Uterus (tissue), 4 donors: Measurements from ENCODE around the gene JARID2. TPM values are rescaled to one million over a fixed set of nuclear protein-coding genes. Genes with fewer than 3 reads are reported as not detected.

Source experiments
- DNase-seq, 2 donors: peaks; one replicate each; pipeline ENCODE4 v3.0.0-alpha.2; 2019 to 2020
- H3K27ac ChIP-seq, 2 donors: fragments of 200-600 bp; sonication (generic); 1 replicate in 1 of 2; 2 replicates in 1 of 2; pipeline ENCODE4 v1.5.1; 2016 to 2018
- H3K27me3 ChIP-seq, 2 donors: fragments of 200-600 bp; sonication (generic); one replicate each; pipeline ENCODE4 v1.5.1; 2018 to 2019; ENCODE audit warnings: control low read depth in 1 of 2
- H3K36me3 ChIP-seq, 2 donors: fragments of 200-600 bp; sonication (generic); one replicate each; pipeline ENCODE4 v1.5.1; 2019; ENCODE audit warnings: control low read depth in 1 of 2
- H3K4me1 ChIP-seq, 2 donors: fragments of 200-600 bp; sonication (generic); one replicate each; pipeline ENCODE4 v1.5.1; 2018 to 2019; ENCODE audit warnings: control low read depth in 1 of 2
- H3K4me3 ChIP-seq, 2 donors: fragments of 200-600 bp; sonication (generic); 1 replicate in 1 of 2; 2 replicates in 1 of 2; pipeline ENCODE4 v1.5.1; 2018 to 2019; ENCODE audit warnings: mild to moderate bottlenecking in 1 of 2
- H3K9me3 ChIP-seq, 2 donors: fragments of 200-600 bp; sonication (generic); one replicate each; pipeline ENCODE4 v1.5.1; 2019; ENCODE audit warnings: control low read depth in 1 of 2
- POLR2A ChIP-seq, 2 donors: fragments of 450-650 bp; IDR thresholded peaks; one replicate each; pipeline ENCODE4 v1.6.1; 2016; ENCODE audit warnings: antibody characterized with exemption in 2 of 2, mild to moderate bottlenecking in 1 of 2, moderate library complexity in 1 of 2
- intact Hi-C: fragments of 100-400 bp; cut with DNase I; formaldehyde crosslinking; loops from one replicate; pipeline ENCODE4 v1.15.1; 2023; ENCODE audit warnings: low total_unique reads
- total RNA-seq, 4 donors: library from RNA; depleted of rRNA in 3 of 4; stranded (reverse); fragments of >200 nt in 3 of 4; gene quantifications; one replicate each; pipeline versions ENCODE4 v1.1.0 to v1.2.4, GENCODE V29; 2014 to 2023
- TF ChIP-seq, protein P1 (sequence below), 4 experiments: fragments of 200-600 bp in 2 of 4; fragments of 450-650 bp in 2 of 4; sonication (generic) in 2 of 4; IDR thresholded peaks; one replicate each; pipeline ENCODE4 v1.5.1; 2016 to 2019; ENCODE audit warnings: antibody characterized with exemption in 4 of 4, mild to moderate bottlenecking in 2 of 4, moderate library complexity in 1 of 4
- donor health status: DM: yes; HTN: yes; CAD: no.

JARID2 gene
- total RNA-seq, 4 donors from 2014 or later: 2.6 to 15.8 (median 8.0) TPM

DNA sequence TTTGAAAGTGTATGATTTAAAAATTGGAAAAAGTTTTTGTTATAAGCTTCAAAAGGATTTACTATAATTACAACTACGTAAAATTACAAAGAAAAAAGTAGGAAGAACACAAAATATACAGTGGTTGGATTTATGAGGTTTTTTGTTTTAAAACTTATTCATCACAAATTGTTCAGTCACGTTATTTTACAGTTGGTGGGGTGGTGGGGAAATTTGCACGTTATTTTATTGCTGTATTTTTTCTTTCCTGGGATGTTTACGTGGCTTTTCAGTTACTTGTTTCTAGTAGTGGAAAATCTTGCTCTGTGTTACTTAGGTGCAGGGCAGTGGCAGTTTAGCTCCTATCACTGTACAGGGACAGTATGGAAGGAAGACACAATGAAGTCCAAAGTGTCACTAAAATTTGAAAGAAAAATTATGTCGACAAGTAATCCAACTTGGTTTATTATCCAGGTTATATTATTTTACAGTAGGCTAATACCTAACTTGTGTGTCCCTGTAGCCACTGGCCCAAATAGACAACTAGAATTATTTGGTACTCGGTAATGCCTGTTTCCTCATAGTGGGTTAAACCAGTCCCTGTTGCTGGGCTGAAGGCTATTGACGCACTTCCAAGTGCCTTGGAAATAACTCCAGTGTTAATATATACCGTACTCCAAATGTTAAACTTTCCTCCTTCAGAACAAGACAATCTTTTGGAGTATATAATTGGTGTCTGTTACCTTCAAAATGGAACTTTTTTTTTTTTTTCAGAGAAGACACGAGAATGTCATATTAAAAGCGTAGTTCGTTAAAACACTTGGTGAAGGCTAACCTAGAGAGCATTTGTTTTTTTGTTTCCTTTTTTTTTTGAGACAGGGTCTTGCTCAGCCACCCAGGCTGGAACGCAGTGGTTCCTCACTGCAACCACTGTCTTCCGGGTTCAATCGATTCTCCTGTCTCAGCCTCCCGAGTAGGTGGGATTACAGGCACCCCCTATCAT, 4.6 kb downstream of the JARID2 start:
- Histone ChIP-seq H3K27ac (peak overlapping the region; percentile 92 to 93), H3K4me3 (no peak overlapping the region), H3K36me3 (no peaks in the 10 kb centered on the region), H3K27me3 (no peaks in the 10 kb centered on the region), H3K9me3 (no peaks in the 10 kb centered on the region), H3K4me1 (no peaks in the 10 kb centered on the region)
- TF ChIP-seq, protein P1, sequence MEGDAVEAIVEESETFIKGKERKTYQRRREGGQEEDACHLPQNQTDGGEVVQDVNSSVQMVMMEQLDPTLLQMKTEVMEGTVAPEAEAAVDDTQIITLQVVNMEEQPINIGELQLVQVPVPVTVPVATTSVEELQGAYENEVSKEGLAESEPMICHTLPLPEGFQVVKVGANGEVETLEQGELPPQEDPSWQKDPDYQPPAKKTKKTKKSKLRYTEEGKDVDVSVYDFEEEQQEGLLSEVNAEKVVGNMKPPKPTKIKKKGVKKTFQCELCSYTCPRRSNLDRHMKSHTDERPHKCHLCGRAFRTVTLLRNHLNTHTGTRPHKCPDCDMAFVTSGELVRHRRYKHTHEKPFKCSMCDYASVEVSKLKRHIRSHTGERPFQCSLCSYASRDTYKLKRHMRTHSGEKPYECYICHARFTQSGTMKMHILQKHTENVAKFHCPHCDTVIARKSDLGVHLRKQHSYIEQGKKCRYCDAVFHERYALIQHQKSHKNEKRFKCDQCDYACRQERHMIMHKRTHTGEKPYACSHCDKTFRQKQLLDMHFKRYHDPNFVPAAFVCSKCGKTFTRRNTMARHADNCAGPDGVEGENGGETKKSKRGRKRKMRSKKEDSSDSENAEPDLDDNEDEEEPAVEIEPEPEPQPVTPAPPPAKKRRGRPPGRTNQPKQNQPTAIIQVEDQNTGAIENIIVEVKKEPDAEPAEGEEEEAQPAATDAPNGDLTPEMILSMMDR (IDR thresholded peaks at IDR 0.05): no peak
- no peak for TF ChIP-seq POLR2A (IDR thresholded peaks at IDR 0.05)
- intact Hi-C loops: no loop called here
- DNase-seq: no peak

DNA sequence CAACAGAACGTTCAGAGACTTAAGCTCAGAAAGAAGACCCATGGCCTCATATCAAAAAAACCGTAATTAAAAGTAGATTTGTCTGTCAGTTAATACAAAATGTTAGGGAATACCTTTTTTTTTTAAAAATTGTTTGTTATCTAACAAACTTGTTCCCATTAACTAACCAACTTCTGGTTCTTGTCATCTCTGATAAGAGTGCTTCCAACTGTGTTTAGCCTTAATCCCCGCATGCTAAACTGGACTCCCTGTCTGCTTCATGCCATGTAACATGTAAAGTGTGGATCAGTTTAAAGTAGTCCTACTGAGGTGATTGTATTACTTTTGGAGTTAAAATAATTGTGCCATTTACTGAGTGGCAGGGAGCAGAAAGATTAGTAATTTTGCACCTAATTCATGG, 6.3 kb downstream of the JARID2 start:
- DNase-seq: no peak
- Histone ChIP-seq H3K36me3 (no peaks in the 10 kb centered on the region), H3K4me3 (no peak overlapping the region), H3K4me1 (no peaks in the 10 kb centered on the region), H3K9me3 (no peaks in the 10 kb centered on the region), H3K27ac (no peak overlapping the region), H3K27me3 (no peaks in the 10 kb centered on the region)
- TF ChIP-seq, protein P1 (IDR thresholded peaks at IDR 0.05): no peak
- TF ChIP-seq POLR2A (IDR thresholded peaks at IDR 0.05): no peak
- intact Hi-C loops: no loop called here

DNA sequence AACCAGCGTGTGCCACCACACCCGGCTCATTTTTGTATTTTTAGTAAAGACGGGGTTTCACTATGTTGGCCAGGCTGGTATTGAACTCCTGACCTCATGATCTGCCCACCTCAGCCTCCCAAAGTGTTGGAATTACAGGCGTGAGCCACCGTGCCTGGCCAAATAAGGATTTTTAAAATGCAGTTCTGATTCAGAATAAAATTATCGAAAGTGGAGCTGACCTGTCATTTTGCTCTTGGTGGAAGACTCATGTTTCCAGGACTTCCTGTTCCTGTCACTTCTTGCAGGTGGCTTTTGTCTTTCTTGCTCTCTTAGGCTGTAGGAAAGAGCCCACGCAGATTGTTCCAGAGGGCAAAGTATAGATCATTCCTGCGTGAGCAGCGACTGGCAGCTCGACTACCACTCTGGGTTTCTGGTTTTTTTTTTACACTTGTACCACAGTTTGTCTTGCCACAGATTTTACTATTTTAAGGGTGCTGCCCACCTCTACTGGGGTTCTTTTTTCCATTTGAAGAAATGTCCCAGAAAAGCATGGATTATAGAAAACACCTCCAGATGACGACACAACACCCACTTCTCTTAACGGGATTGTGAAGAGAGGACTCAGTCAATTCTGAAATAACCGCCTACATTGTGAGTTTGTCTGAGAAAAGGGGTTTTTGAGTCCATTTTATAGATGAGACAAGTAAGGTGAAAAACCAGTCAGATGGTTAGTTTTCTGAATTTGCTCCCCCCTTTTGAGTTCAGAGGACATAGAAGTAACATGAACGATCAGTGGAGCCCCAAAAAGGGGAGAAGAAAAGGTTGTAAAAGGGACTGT, 7.5 kb downstream of the JARID2 start:
- intact Hi-C loops: no loop called here
- Histone ChIP-seq H3K4me3 (no peak overlapping the region), H3K4me1 (no peaks in the 10 kb centered on the region), H3K27ac (no peak overlapping the region), H3K9me3 (no peaks in the 10 kb centered on the region), H3K36me3 (no peaks in the 10 kb centered on the region), H3K27me3 (no peaks in the 10 kb centered on the region)
- DNase-seq: no peak
- TF ChIP-seq, protein P1 (IDR thresholded peaks at IDR 0.05): no peak
- no peak for TF ChIP-seq POLR2A (IDR thresholded peaks at IDR 0.05)

DNA sequence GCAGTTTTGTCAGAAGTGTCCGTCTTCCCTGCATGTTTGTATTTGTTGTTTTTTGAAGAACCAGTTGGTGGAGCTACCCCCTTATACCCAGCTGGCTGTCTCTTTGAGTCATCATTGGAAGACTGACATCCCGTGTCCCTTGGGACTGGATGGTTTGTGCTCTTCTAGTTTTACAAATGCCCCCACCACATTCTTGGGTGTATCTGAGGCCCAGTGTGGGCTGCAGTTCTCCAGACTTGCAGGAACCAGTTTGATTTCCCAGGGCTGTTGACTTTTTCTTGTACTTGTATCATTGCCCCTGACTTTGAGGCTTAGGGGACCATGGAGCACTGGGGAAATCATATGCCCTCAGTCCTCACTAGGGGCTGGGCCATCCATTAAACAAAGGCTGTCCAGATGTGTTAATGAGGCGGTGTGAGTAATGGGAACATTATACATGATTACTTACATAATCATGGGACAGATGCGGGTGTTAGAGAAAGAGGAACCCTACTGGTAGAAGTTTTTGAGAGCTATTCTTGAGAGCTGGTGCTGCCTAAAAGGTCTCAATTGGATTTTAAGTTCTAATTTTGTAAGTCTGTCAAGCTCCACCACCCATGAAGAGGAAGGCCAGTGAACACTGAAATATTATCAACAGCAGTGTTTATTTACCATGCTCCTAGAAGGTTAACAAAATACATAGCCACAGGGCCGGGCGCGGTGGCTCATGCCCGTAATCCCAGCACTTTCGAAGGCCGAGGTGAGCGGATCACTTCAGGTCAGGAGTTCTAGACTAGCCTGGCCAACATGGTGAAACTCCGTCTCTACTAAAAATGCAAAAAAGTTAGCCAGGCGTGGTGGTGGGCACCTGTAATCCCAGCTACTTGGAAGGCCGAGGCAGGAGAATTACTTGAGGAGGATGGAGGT, 8.5 kb downstream of the JARID2 start:
- DNase-seq: no peak
- Histone ChIP-seq H3K4me1 (no peaks in the 10 kb centered on the region), H3K27ac (no peak overlapping the region), H3K4me3 (no peak overlapping the region), H3K27me3 (no peaks in the 10 kb centered on the region), H3K9me3 (no peaks in the 10 kb centered on the region), H3K36me3 (no peaks in the 10 kb centered on the region)
- intact Hi-C loops: no loop called here
- TF ChIP-seq POLR2A (IDR thresholded peaks at IDR 0.05): no peak
- TF ChIP-seq, protein P1 (IDR thresholded peaks at IDR 0.05): no peak
